Stimulated activated CD4-positive, alpha-beta T cell treated with anti-CD3 and anti-CD28 coated beads, Interleukin-15, amount 100 ng/mL, for 48 hours (primary cell): ENCODE measurements around the gene EDARADD.
"Not testable (repeated sequence)": the region's sequence is repeated elsewhere in the genome, so short reads cannot be mapped to it uniquely, and the experiment has no call there.

ENCODE experiments used
- DNase-seq, 2 donors: peaks; one replicate each; pipeline ENCODE4 v3.0.0-alpha.2; 2020; ENCODE audit warnings: low read depth in 2 of 2

The EDARADD gene

DNA sequence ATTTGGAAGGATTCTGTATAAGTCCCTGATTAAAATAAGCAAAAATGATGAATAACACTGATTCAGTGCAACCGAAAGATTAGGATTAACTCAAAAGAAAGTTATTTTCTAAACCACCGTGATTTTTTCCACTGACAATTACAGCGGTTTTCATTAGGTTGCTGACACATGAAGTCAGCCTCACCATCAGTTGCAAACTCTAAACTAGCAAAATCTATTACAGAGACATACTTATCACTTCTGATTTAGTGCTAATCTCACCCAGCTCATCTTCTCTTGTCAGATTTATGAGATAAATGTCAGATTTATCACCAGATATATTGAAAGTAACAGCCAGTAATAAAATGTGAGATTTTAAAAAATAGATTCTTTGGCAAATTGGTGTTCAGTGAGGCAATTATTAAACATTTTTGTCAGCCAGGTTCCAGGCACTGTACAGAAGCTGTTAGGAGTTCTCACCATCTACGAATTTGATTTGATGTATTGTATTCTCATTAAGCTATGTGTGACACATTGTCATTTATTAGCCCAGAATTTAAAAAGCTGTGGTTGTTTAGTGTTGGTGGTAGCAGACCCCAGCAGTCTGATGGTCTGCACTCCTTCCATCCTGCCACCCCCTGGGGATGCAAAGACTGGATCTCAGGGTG, 92.4 kb downstream of the EDARADD start:
- DNase-seq, result no peak

DNA sequence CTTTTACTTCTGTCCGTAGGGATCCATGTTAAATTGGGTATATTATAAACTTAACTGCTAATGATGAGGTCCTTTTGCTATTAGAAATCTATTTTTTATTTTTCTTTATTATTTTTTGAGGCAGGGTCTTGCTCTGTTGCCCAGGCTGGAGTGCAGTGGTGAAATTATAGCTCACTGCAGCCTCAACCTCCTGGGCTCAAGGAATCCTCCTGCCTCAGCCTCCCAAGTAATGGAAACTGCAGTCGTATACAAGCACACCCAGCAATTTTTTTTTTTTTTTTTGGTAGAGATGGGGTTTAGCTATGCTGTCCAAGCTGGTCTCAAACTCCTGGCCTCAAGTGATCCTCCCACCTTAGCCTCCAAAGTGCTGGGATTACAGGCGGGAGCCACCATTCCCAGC, 95.1 kb downstream of the EDARADD start:
- not testable (repeated sequence) for DNase-seq

DNA sequence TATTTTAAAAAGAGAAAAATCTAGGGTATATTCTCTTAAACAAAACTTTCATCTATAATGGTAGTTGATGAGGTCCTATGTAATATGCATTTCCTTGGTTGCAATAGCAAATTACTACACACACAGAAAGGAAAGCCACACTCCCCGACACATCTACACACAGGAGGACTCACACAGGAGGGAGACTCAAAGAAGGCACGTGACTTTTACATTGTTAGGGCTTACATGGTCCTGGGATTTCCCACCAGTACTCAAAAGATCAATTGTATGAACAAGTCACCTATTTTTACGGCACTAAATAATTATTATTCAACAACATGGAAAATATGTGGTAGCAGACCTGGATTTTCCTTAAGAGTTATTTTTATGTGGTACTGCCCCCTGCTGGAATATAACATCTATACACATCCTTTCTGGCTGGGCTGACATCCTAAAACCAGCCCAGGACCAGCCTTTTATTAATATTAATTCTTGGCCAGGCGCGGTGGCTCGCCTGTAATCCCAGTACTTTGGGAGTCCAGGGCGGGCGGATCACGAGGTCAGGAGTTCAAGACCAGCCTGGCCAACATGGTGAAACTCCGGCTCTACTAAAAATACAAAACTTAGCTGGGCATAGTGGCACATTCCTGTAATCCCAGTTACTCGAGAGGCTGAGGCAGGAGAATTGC, 95.8 kb downstream of the EDARADD start:
- no peak for DNase-seq

DNA sequence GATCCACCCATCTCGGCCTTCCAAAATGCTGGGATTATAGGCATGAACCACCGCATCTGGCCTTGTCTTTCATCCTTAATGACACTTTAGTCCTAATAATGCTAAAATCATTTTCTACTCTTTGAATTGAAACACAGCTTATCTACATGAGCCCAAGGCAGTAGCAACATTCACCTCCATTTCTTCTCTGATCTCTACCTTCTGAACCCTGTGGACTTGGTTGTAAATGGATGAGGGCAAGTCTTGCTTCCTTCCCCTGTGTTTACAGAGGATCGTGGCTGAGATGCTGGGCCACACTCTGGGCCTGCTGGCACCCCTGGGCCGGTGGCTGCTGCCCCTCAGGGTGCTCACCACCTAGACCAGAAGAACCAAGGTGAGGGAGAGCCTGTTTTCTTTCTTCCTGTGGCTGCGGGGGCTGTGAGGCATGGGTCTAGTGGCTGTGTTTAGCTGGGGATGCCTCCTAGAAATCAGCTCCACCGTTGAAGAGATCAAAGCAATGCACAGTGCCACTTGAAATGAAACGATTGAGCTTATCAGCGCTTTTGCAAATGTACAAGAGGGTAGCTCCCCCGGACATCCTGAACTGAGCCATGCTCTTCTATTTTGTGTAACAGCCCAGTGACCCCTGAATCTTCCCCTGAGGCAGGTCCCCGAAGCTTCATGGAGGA, 97.5 kb downstream of the EDARADD start:
- no peak for DNase-seq

DNA sequence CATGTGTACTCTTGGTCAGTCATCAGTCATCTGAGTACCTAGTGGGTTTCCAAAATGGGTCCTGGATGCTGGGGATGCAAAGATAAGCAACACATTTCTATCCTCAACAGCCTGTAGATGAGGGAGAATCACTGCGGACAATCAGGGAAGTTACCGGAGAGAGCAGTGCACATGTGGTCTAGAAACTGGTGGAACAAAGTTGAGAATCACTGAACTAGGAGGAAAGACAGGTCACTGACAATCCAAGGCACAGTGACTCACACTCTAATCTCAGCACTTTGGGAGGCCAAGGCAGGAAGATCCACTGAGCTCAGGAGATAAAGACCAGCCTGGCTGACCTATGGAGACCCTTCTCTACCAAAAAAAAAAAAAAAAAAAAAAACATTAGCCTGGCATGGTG, 98.3 kb downstream of the EDARADD start:
- no peak for DNase-seq

DNA sequence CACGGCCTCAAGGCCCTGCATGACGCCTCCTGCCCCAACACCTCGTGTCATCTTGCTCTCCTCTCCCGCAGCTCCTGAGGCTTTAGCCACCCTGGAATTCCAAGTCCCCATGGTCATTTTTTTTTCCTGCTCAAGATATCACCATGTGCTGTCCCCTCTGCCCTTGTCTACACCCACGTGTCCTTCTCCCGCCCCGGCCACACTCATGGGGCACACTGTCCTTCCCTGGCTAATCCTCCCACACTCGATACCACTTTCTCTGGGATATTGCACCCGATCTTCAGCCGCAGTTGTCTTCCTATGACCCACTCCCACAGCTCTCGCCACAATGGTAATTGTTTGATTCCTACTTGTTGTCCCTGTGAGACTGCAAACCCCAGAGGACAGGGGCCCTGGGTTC, 100.0 kb downstream of the EDARADD start:
- no peak for DNase-seq

DNA sequence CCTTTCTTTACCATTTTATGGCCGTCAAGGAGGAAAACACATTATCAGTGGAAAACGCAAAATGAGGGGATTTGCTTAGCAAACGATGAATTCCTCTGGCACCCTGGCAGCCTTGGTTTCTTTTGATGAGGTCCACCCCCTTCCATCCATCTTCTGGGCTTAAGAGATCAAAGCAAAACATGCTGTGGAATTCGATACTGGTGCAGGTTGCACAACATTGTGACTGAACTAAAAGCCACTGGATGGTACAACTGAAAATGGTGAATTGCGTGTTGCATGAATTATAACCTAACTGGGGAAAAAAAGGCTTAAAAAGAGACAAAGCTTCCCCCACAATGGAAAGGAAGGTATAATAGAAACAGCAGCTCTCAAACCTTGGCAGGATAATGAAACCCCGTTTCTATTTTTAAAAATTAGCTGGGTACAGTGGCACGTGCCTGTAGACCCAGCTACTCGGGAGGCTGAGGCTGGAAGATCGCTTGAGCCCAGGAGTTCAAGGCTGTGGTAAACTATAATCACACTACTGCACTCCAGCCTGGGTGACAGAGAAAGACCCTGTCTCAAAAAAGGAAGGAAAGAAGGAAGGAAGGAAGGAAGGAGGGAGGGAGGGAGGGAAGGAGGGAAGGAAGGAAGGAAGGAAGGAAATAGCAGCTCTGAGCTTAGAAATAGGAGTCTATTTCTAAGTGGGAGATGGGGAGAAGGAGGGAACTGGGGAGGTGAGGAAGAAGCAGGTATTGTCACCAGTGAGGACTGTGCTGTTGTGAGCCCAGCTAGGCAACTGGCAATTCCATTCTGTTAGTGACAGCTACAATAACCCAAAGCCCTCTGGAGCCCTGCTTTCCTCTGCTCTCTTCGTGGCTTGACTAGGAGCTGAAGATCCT, 100.7 kb downstream of the EDARADD start:
- no peak for DNase-seq

DNA sequence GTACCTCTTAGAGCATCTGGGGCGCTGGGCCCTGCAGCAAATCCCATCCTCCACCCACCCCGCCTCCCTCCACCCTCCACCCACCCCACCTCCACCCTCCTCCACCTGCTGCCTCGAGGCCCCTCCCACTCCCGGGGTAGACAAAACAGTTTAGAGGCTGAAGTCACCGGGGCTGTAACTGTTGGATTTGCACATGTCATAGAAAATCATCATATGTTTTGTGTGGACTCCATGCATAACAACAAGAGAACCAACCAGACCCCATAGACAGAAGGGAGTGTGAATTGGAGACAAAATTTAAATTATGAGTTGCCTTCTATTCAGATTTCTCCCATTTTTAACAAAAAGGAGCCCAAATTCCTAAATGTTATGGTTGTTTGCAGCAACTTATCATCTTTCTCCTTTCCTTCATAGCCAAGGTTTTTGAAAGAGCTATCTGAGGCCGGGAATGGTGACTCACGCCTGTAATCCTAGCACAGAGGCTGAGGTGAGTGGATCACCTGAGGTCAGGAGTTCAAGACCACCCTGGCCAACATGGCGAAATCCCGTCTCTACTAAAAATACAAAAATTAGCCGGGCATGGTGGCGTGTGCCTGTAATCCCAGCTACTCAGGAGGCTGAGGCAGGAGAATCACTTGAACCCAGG, 101.5 kb downstream of the EDARADD start:
- no peak for DNase-seq

DNA sequence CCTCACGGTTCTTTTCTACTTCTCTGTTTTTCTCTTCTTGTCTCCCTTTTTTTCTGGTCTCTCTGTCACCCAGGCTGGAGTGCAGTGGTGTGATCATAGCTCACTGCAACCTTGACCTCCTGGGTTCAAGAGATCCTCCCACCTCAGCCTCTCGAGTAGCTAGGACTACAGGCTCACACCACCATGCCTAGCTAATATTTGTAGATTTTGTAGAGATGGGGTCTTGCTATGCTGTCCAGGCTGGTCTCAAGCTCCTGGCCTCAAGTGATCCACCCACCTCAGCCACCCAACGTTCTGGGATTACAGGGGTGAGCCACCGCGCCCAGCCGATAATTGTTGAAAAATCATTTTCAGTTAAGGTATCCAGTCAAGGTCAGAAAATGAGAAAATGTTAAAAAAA, 103.8 kb downstream of the EDARADD start:
- DNase-seq, result no peak

DNA sequence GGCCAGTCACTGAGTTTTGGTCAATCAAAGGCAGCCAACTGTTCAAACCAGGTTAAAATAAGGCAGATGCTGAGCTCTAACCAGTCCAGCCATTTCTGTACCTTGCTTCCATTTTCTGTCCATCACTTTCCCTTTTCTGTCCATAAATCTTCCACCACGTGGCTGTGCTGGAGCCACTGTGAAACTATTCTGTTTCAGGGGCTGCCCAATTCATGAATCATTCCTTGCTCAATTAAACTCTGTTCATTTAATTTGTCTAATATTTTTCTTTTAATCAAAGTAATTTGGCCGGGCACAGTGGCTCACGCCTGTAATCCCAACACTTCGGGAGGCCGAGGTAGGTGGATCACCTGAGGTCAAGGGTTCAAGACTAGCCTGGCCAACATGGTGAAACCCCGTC, 107.0 kb downstream of the EDARADD start:
- DNase-seq, result no peak

DNA sequence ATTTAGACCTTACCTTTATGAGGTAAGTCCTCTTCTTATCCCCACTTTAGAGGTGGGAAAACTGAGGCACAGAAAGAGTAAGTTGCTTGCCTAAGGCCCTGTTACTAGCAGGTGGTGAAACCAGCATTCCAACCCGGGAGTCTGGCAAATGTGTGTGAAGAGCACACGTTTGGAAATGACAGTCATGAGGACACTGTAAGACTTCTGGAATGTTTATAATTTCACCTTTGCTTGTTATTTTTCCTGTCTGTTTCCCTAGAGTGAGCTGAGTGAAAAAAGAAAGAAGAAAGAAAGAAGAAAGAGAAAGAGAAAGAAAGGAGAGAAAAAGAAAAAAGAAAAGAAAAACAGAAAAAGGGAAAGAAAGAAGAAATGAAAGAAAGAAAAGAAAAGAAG, 108.5 kb downstream of the EDARADD start:
- DNase-seq, result no peak

DNA sequence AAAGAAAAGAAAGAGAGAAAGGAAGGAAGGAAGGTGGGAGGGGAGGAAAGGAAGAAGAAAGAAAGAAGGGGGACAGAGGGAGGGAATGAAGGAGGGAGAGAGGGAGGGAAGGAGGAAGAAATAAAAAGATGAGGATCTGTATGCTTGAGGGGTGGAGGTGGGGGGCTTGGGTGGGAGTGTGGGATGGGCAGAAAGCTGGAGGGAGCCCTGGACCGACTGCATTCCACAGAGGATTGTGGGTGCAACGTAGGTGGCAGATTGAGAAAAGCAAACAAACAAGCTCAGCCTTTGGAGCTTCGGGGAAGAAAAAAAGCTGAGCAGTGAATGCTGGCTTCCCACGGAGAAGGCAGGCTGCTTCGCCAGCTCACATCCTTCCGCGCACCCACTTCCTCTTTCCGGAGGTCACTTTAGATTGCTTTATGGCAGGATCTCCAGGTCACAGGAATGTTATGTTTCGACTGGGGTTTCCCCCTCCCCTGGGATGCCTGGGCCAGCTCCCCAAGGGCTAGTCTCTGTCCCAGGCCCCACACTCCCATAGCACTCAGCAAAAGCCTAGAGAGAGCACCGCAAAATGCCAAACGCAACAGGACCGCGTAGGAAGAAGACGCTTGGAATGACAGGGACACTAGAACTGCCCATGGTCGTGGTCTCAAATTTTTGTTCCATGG, 109.0 kb downstream of the EDARADD start:
- DNase-seq, result no peak

DNA sequence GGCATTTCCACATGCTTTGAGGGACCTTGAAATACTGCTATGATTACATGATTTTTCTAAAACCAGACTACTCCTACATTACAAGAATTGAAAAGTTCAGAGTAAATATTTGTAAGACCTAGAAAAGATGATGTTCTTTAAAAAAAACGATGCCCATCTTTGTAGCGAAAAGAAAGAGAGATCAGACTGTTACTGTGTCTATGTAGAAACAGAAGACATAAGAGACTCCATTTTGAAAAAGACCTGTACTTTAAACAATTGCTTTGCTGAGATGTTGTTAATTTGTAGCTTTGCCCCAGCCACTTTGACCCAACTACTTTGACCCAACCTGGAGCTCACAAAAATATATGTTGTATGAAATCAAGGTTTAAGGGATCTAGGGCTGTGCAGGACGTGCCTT, 110.3 kb downstream of the EDARADD start:
- not testable (repeated sequence) for DNase-seq

DNA sequence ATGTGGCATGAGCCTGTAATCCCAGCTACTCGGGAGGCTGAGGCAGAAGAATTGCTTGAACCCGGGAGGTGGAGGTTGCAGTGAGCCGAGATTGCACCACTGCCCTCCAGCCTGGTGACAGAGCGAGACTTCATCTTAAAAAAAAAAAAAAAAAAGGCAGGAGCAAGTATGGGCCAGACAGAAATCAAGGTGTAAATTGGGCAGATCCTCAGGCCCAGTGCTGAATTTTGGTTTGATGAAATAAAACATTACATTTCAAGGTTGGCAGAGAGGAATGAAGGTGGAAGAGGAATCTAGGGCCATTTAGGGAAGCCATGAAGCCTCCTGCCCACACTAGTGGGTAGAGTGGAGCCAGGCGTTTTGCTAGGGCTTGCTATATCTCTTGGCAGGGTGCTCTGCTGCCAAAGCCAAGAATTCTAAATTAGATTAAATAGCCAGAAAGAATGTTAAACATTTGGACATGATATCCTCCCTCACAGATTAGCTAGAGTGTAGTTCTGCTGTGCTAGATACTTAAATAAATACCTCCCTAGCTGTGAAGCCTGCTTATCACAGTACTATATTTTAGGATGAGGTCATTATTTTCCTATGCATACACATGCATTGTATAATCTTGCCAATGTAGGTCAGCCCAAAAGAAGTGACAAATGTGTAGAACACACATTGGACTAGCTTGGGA, 113.1 kb downstream of the EDARADD start:
- DNase-seq, result no peak

DNA sequence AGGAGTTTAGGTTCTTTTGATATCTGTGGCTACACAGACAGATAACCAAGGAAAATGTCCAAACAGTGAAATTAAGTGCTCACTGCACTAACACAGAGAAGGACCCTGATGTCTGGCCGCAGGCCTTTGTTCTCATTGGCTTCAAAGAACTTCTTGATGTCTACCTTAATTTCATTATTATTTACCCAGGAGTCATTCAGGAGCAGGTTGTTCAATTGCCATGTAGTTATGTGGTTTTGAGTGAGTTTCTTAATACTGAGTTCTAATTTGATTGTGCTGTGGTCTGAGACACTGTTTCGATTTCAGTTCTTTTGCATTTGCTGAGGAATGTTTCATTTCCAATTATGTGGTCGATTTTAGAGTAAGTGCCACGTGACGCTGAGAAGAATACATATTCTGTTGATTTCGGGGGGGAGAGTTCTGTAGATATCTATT, 114.5 kb downstream of the EDARADD start:
- DNase-seq, result no peak

DNA sequence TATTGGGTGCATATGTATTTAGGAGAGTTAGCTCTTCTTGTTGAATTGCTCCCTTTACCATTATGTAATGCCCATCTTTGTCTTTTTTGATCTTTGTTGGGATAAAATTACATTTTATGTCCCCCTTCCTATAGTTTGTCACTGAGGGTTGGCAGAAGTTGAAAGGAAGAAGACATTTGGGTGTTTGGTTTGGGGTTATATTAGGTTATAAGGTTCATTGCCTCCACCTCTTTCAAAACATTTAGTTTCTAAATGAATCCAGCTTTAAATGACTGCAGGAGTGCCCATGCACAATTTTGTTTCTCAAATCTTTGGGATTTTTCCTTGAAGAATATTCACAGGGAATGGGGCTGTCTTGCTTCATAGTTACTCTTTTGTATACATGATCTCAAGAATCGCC, 115.1 kb downstream of the EDARADD start:
- no peak for DNase-seq

DNA sequence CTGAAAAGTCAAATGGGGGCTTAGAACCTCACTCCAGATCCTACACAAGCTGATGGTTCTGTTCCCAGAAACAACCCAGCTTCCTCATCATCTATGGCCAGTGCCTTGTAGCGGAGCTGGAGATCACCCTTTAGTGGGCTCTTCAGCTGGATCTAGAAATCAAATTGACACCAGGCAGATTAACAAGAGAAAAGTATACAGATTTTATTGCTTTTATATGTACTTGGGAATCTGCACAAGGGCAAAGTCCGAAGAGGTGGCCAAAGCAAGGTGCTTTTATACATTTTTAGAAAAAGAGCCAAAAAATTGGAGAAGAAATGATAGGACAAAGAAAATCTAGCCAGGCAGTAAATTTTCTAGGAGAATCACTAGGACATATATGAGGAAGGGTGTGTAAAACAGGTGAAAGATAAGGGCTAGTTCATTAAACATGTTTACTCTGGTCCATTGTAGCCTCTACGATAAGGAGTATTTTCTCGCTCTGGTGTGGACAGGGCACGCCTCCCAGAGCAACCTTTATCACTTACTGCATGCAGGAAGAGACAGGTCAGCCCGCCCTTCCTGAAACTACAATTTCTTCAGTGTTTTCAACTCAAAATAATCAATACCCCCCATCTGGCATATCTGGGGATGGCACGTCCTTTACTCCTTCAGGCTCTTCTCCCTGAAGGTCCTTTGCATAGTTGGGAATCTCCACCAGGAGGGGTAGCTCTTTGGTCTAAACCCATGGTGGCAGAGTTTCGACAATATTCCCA, 115.7 kb downstream of the EDARADD start:
- DNase-seq, result no peak

DNA sequence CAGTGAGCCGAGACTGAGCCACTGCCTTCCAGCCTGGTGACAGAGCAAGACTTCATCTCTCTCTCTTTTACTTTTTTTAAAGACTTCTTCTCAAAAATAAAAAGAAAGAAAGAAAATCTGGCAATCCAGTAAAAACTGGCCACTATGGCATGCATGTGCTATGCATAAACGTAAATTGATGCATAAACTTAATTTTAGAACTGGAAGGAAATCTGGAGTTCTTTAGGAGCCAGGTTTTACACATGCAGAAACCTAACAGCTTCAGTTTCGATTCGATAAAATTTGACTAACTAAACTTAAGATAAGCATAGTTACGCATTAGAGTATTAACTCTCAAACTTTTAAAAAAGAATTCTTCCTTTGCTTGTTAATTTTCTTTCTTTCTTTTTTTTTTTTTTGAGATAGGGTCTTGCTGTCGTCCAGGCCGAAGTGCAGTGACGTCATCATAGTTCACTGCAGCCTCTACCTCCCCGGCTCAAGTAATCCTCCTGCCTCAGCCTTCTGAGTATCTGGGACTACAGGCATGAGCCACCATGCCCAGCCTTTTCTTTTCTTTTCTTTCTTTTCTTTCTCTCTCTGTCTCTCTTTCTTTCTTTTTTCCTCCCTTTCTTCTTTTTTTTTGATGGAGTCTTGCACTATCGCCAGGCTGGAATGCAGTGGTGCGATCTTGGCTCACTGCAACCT, 117.8 kb downstream of the EDARADD start:
- DNase-seq, result no peak
